GM20000 (cell line): ENCODE data around the gene TMPRSS3.

ENCODE experiments used
- DNase-seq: peaks from one replicate; pipeline ENCODE4 v3.0.0; 2012; ENCODE audit warnings: low spot score
- TF ChIP-seq, protein P1 (sequence below): IDR thresholded peaks from 2 replicates; pipeline ENCODE4 v1.5.1; 2012; ENCODE audit warnings: mild to moderate bottlenecking, control low read depth; ENCODE audit errors: extremely low read depth, missing control alignments

TMPRSS3 gene

DNA sequence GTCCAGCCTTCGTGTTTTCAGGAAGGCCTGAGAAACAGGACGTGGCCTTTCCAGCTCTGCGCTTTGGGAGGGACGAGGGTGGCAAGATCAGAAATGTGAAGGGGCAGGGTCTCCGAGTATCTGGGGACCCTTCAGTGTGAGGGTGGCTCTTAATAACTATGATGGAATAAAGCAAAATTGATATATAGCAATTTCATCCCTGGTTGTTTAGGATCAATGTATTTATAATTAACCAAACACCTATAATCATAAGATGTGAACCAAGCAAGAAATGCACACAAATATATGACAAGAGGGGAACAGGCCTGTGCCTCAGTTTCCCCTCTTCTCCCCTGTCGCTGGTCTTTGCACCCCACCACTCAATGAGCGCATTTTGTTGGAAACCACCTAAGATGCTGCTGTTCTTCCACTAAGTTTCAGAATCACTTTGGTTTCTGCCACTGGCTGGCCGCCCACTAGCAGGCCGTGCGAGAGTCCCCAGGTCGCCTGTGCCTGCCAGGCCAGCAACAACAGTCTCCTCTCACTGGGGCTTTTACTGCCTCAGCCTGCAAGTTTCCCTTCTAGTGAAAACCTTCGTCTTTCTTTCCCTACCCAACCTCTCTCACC lies 44.4 kb upstream of the TMPRSS3 start:
- TF ChIP-seq, protein P1, sequence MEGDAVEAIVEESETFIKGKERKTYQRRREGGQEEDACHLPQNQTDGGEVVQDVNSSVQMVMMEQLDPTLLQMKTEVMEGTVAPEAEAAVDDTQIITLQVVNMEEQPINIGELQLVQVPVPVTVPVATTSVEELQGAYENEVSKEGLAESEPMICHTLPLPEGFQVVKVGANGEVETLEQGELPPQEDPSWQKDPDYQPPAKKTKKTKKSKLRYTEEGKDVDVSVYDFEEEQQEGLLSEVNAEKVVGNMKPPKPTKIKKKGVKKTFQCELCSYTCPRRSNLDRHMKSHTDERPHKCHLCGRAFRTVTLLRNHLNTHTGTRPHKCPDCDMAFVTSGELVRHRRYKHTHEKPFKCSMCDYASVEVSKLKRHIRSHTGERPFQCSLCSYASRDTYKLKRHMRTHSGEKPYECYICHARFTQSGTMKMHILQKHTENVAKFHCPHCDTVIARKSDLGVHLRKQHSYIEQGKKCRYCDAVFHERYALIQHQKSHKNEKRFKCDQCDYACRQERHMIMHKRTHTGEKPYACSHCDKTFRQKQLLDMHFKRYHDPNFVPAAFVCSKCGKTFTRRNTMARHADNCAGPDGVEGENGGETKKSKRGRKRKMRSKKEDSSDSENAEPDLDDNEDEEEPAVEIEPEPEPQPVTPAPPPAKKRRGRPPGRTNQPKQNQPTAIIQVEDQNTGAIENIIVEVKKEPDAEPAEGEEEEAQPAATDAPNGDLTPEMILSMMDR: no peak
- peak; percentile 82 for DNase-seq

DNA sequence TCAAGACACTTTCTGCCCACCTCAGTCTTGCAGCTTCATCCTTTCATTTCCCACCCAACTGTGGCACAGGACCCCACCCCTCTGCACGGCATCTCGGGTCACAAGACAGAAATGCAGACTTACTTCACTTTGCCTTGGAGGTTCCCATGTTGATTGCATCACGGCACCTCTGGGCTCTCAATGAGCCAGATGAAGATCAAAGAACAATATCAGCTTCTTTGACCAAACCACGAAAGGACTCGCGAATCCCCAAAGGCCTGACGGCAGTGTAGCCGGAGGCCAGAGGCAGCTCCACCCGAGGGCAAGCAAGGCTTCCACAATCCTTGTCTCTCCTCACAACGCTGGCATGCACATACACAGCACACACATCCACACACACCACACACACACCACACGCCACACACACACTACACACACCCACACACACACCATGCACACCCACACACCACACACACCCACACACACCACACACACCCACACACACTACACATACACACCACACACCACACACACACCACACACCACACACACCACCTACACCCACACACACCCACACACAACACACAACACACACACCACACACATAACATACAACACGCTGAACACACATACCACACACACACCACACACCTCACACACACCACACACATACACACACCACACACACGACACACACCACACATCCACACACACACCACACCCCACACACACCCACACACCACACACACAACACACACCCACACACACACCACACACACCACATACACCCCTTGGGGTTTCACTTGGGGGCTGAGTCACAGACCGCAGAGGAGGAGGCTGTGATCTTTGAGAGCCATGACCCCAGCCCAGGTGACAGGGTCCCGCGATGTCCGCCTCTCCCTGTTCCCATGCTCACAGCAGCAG lies 43.7 kb upstream of the TMPRSS3 start:
- TF ChIP-seq, protein P1: no peak
- DNase-seq: peak; percentile 45

DNA sequence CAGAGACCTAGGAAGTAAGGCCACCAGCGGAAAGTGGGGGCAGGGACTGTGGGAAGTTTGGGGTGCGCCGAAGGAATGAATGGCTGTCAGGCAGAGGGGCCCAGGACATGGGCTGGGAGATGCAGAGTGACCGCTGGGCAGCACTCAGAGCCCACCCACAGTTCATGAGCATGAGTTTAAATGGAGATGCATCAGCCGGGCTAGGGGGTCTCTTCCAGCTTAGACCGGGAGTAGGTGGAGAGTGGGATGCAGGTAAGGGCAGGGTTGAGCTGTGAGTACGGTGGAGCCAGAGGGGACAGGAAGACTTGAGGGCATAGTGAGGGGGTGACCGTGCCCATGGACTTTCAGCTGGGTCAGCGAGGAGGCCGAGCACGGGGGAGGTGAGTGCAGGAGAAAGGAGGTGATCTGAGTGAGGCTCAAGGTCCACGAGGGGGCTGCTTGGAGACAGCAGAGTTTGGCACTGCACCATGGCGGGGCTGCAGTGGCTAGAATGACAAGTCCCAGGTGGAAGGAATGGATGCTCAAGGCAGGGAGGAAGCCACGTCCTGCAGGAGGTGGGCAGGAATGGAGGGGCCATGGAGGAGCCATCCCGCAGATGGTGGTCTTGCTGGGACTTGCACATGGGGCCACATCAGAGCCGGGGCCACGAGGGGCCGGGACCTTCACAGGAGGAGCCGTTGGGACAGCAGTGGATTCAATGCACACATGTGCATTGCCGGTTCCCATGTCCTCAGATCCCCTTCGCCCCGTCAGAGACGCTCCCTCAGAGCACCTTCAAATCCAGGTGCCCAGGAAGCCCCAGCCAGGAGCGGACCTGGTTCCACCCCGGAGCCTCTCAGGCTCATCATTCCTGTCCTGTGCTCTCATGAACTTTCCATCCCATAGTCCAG lies 42.7 kb upstream of the TMPRSS3 start:
- DNase-seq: no peak
- TF ChIP-seq, protein P1: no peak

DNA sequence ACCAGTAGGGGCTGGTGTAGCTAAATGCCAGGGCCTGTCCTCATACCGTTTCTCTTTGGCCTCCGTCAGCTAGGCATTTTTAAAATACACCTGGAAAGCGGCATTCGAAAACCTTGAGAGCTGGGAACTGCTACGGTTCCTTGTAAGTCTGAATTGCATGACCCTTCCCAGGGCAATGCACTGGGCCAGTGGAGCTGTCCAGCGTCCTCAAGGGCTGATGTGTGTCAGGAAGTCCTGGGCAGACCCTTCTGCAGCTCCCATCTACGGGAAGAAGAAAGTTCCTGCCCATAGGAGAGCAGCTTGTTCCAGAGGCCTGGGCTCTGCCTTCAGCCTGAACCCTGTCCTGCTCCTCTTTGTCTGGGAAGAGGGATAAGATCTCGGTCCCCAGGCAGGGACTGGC lies 41.9 kb upstream of the TMPRSS3 start:
- DNase-seq: no peak
- TF ChIP-seq, protein P1: no peak

DNA sequence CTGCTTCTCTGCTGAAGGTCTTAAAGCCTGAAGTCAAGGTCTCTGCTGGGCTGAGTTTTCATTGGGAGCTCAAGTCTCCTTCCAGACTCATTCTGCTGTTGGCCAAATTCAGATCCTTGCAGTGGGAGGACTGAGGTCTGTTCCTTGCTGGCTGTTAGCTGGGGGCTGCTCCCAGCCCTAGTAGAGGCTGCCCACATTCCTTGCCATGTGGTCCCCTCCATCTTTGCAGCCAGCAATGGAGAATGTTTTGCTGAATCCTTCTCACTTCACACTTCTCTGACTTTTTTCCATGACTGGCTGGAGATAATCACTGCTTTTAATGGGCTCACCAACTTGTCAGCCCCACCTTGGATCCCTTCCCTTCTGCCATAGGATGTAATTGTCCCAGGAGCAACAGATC lies 41.1 kb upstream of the TMPRSS3 start:
- no peak for DNase-seq
- TF ChIP-seq, protein P1: no peak

DNA sequence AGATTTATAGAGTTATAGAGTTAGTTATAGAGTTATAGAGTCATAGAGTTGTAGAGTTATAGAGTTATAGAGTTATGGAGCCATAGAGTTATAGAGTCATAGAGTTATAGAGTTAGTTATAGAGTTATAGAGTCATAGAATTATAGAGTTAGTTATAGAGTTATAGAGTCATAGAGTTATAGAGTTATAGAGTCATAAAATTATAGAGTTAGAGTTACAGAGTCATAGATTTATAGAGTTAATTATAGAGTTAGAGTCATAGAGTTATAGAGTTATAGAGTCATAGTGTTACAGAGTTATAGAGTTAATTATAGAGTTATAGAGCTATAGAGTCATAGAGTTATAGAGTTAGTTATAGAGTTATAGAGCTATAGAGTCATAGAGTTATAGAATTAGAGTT lies 40.0 kb upstream of the TMPRSS3 start:
- no peak for DNase-seq
- TF ChIP-seq, protein P1: no peak
